Pulmonary artery endothelial cell (primary cell): Measurements from ENCODE around the gene NAALADL2. TPM values are rescaled to one million over a fixed set of nuclear protein-coding genes. Genes with fewer than 3 reads are reported as not detected.

Source experiments
- DNase-seq: peaks from one replicate; pipeline ENCODE4 v3.0.0-alpha.2; 2011; ENCODE audit warnings: low read depth, low spot score
- total RNA-seq: library from RNA; depleted of rRNA; stranded (reverse); fragments of >200 nt; gene quantifications from 2 replicates; pipeline ENCODE4 v1.2.3, GENCODE V29; 2014

The NAALADL2 gene
- total RNA-seq, 1 donor from 2014 or later: 3.4 TPM

DNA sequence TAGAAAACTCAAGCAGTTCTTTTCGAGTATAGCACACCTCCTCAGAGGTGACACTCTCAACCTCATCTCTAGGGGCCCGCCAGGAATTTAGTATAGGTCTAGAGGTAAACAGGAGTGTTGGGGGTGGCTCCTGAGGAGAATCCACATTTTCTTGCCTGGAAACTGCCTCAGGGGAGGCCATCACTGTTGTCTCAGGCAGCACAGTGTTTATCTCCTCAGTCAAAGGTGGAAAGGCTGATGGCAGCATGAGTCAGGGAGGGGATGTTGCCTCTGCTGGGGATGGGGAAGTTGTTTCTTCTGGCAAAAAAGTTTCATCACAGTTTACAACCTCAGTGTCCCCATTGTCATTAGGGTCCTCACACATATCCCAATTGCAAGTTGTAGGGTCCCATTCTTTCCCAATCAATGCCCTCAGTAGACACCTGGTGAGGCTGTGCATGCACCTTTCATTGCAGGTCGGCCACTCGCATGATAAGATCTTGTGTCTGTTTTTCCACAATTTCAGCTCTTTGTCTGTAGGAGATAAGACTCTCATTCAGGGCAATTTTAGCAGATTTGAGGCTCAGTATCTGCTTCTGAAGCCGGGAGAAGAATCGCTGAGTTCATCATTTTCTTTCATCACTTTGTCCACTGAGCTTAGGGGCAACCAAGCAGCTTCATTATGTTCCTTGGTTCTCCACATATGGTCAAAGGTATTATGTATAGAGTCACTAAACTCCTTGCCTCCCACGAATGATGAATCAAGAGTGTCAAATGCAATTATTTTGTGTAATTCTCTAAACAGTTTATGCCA, 25.8 kb downstream of the NAALADL2 start:
- DNase-seq: no peak

DNA sequence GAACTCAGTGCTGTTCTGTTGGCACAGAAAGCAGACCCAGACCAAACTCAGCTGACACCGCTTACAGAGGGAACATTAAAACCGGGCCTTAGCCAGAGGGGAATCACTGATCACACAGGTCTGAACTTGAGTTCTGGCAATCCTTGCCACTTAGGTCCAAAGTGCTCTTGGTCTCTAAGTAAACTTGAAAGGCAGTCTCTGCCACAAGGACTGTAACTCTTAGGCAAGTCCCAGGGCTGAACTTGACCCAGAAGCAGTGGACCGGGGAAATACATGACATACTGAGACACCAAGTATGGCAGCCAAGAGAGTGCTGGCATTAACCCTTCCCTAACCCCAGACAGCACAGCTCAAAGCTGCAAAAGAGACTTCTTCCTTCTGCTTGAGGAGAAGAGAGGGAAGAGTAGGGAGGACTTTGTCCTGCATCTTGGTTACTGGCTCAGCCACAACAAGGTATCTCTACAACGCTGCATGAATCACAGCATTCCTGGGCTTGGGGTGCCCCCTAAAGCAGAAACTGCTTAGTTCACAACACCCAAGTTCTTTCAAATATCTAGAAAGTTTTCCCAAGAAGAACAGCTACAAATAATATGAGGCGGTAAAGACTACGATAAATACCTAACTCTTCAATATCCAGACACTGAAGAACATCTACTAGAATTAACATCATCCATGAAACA, 32.5 kb downstream of the NAALADL2 start:
- no peak for DNase-seq

DNA sequence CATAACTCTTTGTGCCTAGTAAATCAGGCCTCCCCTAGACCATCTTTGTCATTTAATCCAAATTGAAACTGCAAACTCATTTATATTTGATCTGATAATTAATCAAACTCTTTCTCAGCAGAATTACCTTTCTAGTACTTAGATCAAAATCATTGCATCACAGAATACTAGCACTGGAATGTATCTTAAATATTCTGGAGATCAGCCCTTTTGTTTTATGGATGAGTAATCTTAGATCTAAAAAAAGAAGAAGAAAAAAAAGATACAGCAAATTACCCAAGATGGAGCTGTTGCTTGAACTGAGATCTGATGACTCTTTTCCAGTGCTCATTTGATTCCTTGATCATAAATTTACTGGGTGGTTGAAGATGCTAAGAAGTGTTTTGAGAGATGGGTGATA, 47.9 kb downstream of the NAALADL2 start:
- DNase-seq: no peak

DNA sequence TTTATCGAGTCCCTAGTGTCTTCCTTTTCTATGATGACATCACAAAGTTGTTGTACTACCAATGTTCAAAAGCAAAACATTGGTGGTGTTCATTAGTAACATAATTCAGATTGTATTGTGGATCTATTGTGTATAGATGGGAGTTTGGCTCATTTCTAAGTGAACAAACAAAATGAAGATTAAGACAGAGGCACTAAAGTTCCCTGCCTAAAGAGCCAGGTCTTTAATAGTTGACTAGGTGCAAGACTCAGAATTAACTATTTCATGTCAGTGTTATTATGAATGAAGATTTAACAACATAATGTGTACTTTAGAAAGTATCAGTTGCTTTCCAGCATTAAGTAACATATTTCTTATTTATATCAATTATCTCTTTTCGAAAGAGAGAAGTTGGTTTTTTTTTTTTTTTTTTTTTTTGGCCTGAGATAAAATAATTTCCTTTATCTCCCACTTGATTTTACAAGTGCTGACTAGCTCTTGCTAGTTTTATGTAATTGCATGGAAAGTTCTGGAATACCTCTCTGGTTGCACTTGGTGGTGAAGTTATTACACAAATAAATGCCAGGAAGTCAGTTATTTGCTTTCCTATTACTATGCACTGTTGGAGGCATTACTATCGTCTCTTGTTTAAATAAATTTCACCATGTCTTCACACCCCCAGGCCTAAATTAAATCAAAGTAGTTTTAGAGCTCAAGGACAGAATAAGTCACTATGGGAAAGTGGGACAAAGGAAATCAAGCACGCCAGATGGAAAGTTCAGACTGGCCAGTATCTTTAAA, 48.7 kb downstream of the NAALADL2 start:
- no peak for DNase-seq

DNA sequence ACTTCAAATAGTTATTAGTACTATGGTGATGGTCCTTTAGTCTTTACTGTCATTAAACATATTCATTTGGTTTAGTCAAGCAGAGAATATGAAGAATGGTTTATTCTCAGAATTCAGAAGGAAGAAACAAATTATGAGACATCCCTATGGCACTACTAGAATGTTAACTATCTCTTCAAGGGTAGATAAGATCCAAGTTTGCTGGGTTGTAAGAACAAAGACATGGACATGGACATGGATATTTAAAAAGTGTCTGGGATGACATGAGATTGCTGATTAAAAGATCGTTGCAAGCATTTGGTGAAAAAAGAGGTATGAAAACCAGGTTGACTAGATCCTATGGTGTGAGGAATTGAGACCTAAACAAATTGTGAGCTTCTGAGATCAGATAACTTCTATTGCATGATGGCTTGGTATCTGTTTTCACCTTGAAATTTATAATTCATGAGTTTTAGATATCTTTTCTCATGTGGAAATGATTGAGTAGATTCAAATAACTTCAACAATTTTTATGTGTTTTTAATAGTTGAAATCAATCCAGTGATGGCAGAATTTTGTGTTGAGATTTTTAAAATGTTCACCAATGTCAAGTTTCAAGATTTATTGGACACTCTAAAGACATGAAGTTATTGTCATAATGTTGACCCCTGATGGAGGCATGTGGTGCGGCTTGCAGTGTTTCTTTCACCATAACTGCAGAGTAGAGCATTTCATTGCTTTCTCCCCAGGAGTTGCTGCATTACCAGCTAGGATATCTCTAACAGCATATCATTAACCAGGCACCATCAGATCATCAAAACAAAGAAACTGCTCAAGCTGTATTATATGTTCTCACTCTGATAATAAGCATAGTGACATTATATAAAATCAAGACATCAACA, 72.6 kb downstream of the NAALADL2 start:
- DNase-seq: no peak

DNA sequence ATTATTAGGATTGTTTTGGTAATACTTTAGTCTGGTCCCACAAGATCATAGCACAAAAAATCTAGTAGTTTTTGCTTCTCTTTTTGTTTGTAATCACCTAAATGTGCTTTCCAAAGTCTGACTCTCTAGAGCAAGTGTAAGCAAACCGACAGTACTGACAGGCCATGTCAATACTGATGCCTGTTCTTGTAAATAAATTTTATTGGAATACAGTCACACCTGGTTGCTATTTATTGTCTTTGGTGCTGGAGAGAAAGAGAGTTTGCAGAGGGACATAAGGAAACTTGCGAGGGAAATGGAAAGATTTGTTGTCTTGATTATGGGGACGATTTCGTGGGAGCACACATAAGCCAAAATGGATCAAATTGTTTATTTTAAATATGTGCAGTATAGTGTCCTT, 77.5 kb downstream of the NAALADL2 start:
- DNase-seq: no peak

DNA sequence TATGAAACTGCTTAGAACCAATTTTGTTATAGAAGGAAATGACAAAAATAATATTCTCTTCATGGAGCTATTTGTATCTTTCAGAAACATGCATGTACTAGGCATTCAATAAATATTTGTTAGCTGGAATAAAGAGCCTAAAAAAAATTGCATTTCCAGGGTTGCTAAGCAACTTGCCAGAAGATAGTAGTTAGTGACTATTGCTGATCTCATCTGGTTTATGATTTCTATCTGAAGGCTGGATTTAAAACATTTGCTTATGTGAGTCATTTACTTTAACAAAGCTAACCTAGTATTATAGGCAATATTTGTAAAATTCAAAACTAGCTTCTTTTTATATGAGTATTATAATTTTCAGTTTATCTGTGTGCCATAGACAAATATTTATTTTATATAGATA, 78.3 kb downstream of the NAALADL2 start:
- DNase-seq: no peak

DNA sequence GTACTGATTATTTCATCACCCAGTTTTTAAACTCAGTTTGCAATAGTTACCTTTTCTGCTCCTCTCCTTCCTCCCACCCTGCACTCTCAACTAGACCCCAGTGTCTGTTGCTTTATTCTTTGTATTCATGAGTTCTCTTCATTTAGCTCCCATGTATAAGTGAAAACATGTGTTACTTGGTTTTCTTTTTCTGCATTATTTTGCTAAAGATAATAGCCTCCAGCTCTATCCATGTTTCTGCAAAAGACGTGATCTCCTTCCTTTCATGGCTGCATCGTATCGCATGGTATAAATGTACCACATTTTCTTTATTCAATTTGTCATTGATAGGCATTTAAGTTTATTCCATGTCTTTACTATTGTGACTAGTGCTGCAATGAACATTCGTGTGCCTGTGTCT, 79.0 kb downstream of the NAALADL2 start:
- DNase-seq: no peak

DNA sequence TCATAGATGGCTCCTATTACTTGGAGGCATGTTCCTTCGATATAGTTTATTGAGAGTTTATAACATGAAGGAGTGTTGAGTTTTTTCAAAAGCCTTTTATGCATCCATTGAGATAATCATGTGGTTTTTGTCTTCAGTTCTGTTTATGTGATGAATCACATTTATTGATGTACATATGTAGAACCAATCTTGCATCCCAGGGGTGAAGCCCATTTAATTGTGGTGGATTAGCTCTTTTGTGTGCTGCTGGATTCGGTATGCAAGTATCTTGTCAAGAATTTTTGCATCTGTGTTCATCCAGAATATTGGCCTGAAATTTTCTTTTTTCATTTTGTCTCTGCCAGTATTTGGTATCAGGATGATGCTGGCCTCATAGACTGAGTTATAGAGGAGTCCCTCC, 81.0 kb downstream of the NAALADL2 start:
- no peak for DNase-seq

DNA sequence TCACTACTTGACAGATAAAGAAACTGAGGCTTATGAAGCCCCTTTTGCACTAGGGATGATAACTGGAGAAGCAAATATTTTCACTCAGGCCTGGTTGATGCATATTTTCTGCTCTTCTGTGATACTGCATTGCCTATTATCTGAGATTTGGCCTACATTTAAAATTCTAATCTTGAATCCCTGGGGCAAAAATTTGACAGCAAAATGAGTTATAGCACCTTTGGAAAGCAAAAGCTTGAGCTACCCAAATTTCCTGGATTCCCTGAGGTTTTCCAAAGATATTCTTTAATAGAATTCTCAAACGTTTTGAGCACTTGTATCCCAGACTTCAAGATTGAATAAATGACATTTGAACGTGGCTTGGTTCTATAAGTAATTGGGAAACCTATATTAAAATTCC, 86.1 kb downstream of the NAALADL2 start:
- DNase-seq: no peak

DNA sequence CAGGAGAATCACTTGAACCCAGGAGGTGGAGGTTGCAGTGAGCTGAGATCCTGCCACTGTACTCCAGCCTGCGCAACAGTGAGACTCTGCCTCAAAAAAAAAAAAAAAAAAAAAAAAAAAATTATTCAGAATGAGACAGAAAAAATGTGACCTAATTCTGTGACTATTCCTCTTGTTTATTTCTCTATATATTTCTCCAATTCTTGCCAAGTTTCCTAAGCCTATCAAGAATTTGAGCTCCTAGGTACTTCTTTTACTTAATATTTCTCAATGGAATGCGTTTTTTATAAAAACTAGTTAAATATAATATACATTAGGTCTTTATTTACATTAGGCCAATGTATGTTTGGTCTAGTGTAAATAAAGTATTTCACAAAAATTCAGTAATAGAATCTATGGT, 86.8 kb downstream of the NAALADL2 start:
- no peak for DNase-seq

DNA sequence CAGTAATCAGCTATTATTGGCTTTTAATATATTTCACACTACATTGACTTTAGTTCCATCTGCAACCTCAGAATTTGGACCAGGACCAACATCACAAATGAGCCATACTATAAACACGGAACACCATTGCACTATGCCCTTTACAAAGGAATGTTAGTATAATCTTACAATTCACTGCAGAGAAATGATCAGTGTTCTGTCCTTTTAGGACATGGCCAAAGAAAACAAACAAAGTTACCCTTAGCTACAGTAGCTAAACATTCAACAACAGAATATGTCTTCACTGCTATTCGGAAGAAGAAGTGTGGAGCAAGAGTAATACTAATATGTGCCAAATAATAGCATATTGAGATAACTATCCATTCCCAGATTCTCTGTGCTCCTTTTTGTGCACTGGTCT, 90.4 kb downstream of the NAALADL2 start:
- DNase-seq: peak; percentile 85

DNA sequence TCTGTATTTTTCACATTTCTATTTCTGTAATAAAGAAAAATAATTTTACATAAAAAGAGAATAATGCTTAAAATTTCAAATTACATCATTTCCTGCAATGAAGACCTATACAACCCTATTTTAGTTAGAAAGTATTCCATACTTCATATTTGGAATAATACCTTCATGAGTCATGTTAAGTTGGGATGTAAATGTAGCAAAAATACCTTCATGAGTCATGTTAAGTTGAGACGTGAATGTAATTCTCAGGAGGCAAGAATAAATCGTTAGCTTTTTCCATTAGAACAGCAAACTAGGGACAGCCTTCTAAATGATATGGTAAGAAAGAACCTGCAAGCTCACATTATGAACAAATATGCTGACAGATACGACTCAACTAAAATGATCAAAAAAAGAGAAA, 91.9 kb downstream of the NAALADL2 start:
- peak; percentile 50 for DNase-seq

DNA sequence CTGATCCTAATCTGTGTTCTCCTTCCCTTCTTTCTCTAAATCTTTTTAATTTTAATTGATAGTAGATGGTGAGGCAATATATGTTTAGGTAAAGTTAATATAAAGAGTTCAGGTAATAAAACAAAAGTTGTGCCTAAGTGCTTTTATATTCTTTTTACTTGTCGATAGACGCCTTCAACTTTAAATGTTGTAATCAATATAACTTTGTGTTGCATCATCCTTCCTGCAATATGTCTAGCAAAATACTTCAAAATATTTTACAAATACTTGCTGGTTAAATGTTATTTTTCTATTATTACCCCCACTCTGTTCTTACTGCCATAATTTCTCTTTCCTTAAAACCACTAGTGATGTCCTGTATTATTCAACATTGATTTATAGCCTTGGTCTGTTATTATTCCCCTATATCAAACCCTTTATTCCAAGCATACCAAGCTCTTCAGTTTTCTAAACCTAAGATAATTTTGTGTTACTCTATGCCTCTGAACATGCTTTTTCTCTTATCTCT, 92.4 kb downstream of the NAALADL2 start:
- DNase-seq: no peak

DNA sequence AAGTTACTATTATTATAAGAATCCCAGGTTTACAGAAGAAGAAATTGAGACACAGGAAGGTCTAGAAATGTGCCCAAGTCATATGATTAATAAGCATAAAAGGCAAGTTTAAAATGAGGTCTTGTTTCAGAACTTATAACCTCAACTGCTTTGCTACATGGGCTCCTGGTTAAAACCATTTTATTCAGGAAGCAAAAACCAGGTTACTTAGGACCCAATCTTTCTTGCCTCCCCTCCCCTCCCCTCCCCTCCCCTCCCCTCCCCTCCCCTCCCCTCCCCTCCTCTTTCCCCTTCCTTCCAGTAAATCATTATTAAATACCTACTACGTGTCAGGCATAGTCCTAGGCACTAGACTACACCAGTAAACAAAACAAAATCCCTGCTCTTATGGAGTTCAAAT, 93.9 kb downstream of the NAALADL2 start:
- DNase-seq: no peak

DNA sequence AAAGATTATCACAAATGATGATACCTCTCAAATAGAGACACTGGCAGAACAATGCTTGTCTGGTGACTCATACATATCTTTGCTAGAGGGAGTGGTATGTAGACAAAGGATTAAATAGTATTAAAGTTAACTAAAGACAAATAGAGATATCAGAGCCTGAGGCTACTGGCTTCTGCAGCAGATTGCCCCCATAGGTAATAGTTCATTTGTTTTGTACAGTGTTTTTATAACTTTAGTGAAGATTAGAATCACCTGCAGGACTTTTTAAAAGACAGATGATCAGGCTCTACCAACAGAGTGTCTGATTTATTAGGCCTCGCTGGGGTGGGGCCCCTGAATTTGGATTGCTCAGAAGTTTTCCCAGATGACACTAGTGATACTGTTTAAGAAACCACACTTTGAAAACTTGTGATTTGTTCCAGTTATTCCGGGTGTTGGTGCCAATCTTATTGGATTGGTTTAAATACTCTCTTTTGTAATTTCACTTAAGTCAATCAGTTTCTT, 96.4 kb downstream of the NAALADL2 start:
- no peak for DNase-seq

DNA sequence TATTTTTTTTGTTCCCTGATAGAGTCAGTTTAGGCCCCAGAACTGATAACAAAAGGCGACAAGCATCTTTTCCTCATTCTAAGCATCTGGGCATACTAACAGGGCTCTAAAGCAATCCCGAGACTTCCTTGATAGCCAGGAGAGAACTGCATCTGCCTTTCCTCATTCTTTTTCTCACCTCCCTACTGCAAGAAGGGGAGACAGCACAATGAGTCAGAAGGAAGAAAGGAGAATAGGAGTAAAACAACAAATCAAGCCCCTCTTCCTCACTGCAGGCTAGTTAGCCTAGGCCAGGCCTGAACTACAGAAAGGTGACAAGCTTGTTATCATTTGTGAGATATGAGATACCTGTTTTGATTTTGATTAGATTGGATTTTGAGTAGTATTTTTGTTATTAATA, 97.9 kb downstream of the NAALADL2 start:
- DNase-seq: no peak

DNA sequence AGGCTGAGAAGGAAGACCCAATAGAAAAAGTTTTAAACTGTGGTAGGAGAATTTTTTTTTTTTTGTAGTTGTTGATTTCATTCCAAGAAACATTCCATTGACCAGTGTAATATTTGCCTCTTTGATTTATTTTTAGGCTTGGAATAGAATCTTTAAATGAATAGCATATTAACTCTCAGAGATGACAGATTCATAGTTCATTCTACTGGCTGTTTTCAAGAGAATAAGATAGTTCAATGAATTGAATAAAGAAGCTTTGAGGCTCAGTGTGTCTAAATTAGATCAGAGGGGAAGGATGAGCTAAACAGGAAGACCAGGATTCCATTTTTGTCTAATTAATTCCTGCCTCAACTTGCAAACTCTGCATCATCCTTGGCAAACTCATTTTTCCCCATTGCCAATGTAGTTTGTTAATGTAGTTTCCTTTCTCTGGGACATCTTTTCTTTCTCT, 98.4 kb downstream of the NAALADL2 start:
- DNase-seq: no peak

DNA sequence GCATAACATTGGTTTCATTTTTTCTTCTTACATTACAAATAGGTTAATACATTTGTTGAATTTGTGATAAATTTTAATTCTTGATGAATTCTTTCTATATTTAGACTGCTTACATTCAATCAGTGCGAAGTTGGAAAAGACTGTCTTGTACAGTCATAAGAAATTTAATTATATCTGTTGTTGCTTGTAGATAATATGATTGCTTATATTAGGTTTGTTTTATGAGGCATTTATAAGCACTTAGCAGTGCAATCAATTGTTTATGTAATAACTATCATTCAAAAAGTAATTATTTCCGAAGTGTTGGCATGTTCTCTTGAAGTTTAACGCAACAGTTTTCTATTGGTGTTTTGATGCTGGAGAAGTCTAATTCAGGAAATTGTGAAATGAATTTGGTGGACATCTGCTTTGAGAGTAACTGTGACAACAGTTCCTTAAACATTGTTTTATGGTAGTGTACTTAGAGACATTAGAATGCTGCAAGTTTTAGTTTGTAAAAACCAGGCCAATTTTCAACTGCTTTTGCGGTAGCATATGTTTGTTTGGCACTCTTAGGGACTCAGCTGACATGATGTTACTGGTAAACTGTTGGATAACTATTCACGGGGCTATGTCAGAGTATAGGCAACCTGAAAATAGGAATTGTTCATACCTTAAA, 99.7 kb downstream of the NAALADL2 start:
- no peak for DNase-seq

DNA sequence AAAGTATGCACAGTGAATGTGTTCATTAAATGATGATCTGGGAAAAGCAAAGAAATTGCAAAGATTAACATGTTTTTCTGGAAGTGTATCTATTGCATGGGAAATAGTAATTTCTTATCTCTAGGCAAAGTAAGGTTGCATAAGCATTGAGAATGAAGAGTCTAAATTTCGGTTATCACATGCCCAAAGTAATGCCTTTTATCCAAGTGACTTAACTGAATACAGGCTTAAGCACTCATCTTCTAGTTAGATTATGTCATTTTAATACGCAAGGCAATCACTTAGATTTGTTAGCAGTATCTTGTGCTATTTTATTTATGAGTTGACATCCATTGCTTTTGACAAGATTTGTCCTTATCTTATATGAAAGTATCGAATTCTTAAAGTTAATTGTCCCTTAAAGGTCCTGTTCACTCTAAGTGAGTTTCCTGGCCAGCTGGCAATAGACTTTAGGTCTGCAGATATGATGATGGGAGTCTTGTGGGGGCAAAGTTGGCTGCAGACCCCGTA, 100.5 kb downstream of the NAALADL2 start:
- no peak for DNase-seq
